SU-DHL-6 (cell line): Measurements from ENCODE around the gene TRPM2.

ENCODE experiments used
- H2AFZ ChIP-seq: fragments of 200-600 bp; sonication (generic); 2 replicates; pipeline ENCODE4 v1.6.1; 2014; ENCODE audit warnings: low read depth, mild to moderate bottlenecking, moderate library complexity, mixed read lengths, antibody characterized with exemption, low read length; ENCODE audit not compliant: severe bottlenecking
- H3F3A ChIP-seq: fragments of 200-600 bp; shearing (Covaris generic); 2 replicates; pipeline ENCODE4 v1.6.0; 2016; ENCODE audit warnings: antibody characterized with exemption, mild to moderate bottlenecking; ENCODE audit not compliant: insufficient read depth
- H3K27ac ChIP-seq: fragments of 200-600 bp; sonication (generic); 2 replicates; pipeline ENCODE4 v1.5.1; 2016; ENCODE audit warnings: low read depth, mild to moderate bottlenecking, low read length, moderate library complexity, mixed read lengths
- H3K27me3 ChIP-seq: fragments of 200-600 bp; sonication (generic), shearing (Covaris generic); 2 replicates; pipeline ENCODE4 v1.6.0; 2014; ENCODE audit warnings: mild to moderate bottlenecking, low read length
- H3K36me3 ChIP-seq: fragments of 200-600 bp; sonication (generic); 2 replicates; pipeline ENCODE4 v1.6.1; 2014; ENCODE audit warnings: mild to moderate bottlenecking, low read length, mixed read lengths
- H3K4me2 ChIP-seq: fragments of 300-600, 200-600 bp; shearing (Covaris generic), sonication (generic); 2 replicates; pipeline ENCODE4 v1.6.0; 2014; ENCODE audit warnings: low read length, low read depth, mild to moderate bottlenecking; ENCODE audit not compliant: poor library complexity, severe bottlenecking
- H3K4me3 ChIP-seq: fragments of 200-600 bp; sonication (generic); 2 replicates; pipeline ENCODE4 v1.5.1; 2014; ENCODE audit warnings: antibody characterized with exemption, low read length, mild to moderate bottlenecking, mixed read lengths; ENCODE audit not compliant: insufficient read depth, poor library complexity, severe bottlenecking
- H3K79me2 ChIP-seq: fragments of 200-600 bp; sonication (generic); 2 replicates; pipeline ENCODE4 v1.6.1; 2014; ENCODE audit warnings: mild to moderate bottlenecking, low read length, moderate library complexity; ENCODE audit not compliant: insufficient read depth
- H3K9ac ChIP-seq: fragments of 200-600 bp; sonication (generic); 2 replicates; pipeline ENCODE4 v1.7.0; 2014; ENCODE audit warnings: mild to moderate bottlenecking, low read length
- H3K9me2 ChIP-seq: fragments of 200-600 bp; sonication (generic); replicated peaks from 2 replicates; pipeline ENCODE4 v1.6.1; 2014; ENCODE audit warnings: low read length; ENCODE audit not compliant: insufficient read depth
- H3K9me3 ChIP-seq: fragments of 200-600 bp; sonication (generic); 2 replicates; pipeline ENCODE4 v1.6.1; 2014; ENCODE audit warnings: low read length, mixed read lengths; ENCODE audit not compliant: insufficient read depth
- H4K20me1 ChIP-seq: fragments of 200-600 bp; sonication (generic); 2 replicates; pipeline ENCODE4 v1.6.1; 2014; ENCODE audit warnings: low read depth, mild to moderate bottlenecking, antibody characterized with exemption, low read length, moderate library complexity, mixed read lengths
- CTCF ChIP-seq: fragments of 200-600 bp; sonication (generic); IDR thresholded peaks from one replicate; pipeline ENCODE4 v1.5.1; 2017; ENCODE audit warnings: antibody characterized with exemption, mild to moderate bottlenecking, low read length, moderate library complexity; ENCODE audit not compliant: insufficient read depth, poor library complexity, severe bottlenecking
- EZH2phosphoT487 ChIP-seq: fragments of 200-600 bp; sonication (generic), shearing (Covaris generic); conservative IDR thresholded peaks from 2 replicates; pipeline ENCODE4 v1.6.1; 2018; ENCODE audit warnings: mild to moderate bottlenecking, antibody characterized with exemption, low read length, moderate library complexity, mixed read lengths

TRPM2 gene

GRCh38 chr21:44391345-44392091, 38.1 kb downstream of the TRPM2 start:
- no peak overlapping the region for H3K9ac ChIP-seq

GRCh38 chr21:44392185-44392584, 38.8 kb downstream of the TRPM2 start:
- Histone ChIP-seq H3K4me3 (no peak overlapping the region), H3K9me2 (no peaks in the 10 kb centered on the region), H3K9me3 (no peaks in the 10 kb centered on the region), H3F3A (no peaks in the 10 kb centered on the region), H3K4me2 (no peak overlapping the region), H2AFZ (no peak overlapping the region), H3K9ac (no peak overlapping the region), H3K79me2 (no peaks in the 10 kb centered on the region), H3K27me3 (no peaks in the 10 kb centered on the region), H3K27ac (no peak overlapping the region), H4K20me1 (no peaks in the 10 kb centered on the region), H3K36me3 (no peaks in the 10 kb centered on the region)
- no peak for TF ChIP-seq CTCF
- no peak for TF ChIP-seq EZH2phosphoT487

More at GRCh38 chr21:44391345-44392091, 38.1 kb downstream of the TRPM2 start:
- Histone ChIP-seq H3K27me3 (no peaks in the 10 kb centered on the region), H2AFZ (no peak overlapping the region), H3F3A (no peaks in the 10 kb centered on the region), H3K79me2 (no peaks in the 10 kb centered on the region), H4K20me1 (no peaks in the 10 kb centered on the region), H3K4me3 (no peak overlapping the region), H3K9me3 (no peaks in the 10 kb centered on the region), H3K9me2 (no peaks in the 10 kb centered on the region), H3K36me3 (no peaks in the 10 kb centered on the region), H3K4me2 (no peak overlapping the region), H3K27ac (no peak overlapping the region)
- TF ChIP-seq CTCF (no peak), EZH2phosphoT487 (no peak)

GRCh38 chr21:44392916-44393315, 39.5 kb downstream of the TRPM2 start:
- H3K4me2 ChIP-seq, result no peak overlapping the region
- no peaks in the 10 kb centered on the region for H3K9me3 ChIP-seq
- no peaks in the 10 kb centered on the region for H3F3A ChIP-seq
- H3K9me2 ChIP-seq, result no peaks in the 10 kb centered on the region
- H3K4me3 ChIP-seq, result no peak overlapping the region
- no peaks in the 10 kb centered on the region for H3K27me3 ChIP-seq
- H2AFZ ChIP-seq, result no peak overlapping the region
- no peak overlapping the region for H3K9ac ChIP-seq
- no peaks in the 10 kb centered on the region for H3K36me3 ChIP-seq
- no peak for TF ChIP-seq CTCF
- TF ChIP-seq EZH2phosphoT487, result no peak
- H3K79me2 ChIP-seq, result no peaks in the 10 kb centered on the region
- H3K27ac ChIP-seq, result no peak overlapping the region
- H4K20me1 ChIP-seq, result no peaks in the 10 kb centered on the region
